Left lung (tissue), 10 donors: ENCODE data around the gene HMGB2. TPM values are rescaled to one million over a fixed set of nuclear protein-coding genes. Genes with fewer than 3 reads are reported as not detected.

Experiments
- ATAC-seq: fragments of 200-7000 bp; cut with Tn5 transposase; one replicate; pipeline ENCODE4 v1.9.1; 2020; ENCODE audit warnings: moderate library complexity
- DNase-seq, 4 donors: peaks; one replicate each; pipeline ENCODE4 v3.0.0-alpha.2; 2013 to 2020
- H3K27ac ChIP-seq, 2 donors: fragments of 200-600 bp; sonication (generic) in 1 of 2; one replicate each; pipeline versions ENCODE4 v1.5.0 to v1.8.0; 2020 to 2021
- H3K27me3 ChIP-seq, 2 donors: fragments of 200-600 bp; sonication (generic) in 1 of 2; one replicate each; pipeline versions ENCODE4 v1.5.0 to v1.8.0; 2020 to 2021
- H3K36me3 ChIP-seq, 2 donors: fragments of 200-600 bp; sonication (generic) in 1 of 2; one replicate each; pipeline versions ENCODE4 v1.5.0 to v1.8.0; 2020 to 2021
- H3K4me1 ChIP-seq, 2 donors: fragments of 200-600 bp; one replicate each; pipeline ENCODE4 v1.8.0; 2021
- H3K4me3 ChIP-seq, 2 donors: fragments of 200-600 bp; sonication (generic) in 1 of 2; one replicate each; pipeline versions ENCODE4 v1.5.0 to v1.8.0; 2020 to 2021; ENCODE audit warnings: mild to moderate bottlenecking in 1 of 2
- H3K9me3 ChIP-seq, 2 donors: fragments of 200-600 bp; sonication (generic) in 1 of 2; one replicate each; pipeline versions ENCODE4 v1.5.0 to v1.8.0; 2020 to 2021
- intact Hi-C, 2 donors: fragments of 100-400 bp; cut with DNase I; formaldehyde crosslinking; loops; one replicate each; pipeline versions ENCODE4 v1.11.2 to v1.14.2; 2022
- polyA plus RNA-seq, 6 donors: library from polyadenylated mRNA; unstranded; fragments of 120-200 nt; gene quantifications; one replicate each; pipeline ENCODE4 v1.2.1, GENCODE V29; 2013; ENCODE audit not compliant: insufficient read length in 6 of 6
- total RNA-seq, 2 donors: library from RNA; stranded (reverse); fragmentation: NEBNext Ultra II Directional; extraction: Animal tissue kit (Norgen Biotek cat#: 25700); gene quantifications; one replicate each; pipeline ENCODE4 v1.2.1, GENCODE V29; 2021
- TF ChIP-seq, protein P1 (sequence below), 2 donors: fragments of 200-600 bp; sonication (generic) in 1 of 2; IDR thresholded peaks; one replicate each; pipeline versions ENCODE4 v1.5.0 to v1.8.0; 2021; ENCODE audit warnings: antibody characterized with exemption in 2 of 2
- donor health status: DM: no; HTN: yes; CAD: no.
- donor health status: DM: no; HTN: no; CAD: no.

The HMGB2 gene
- total and polyA plus RNA-seq, 8 donors, result 47.7 to 571 (median 289) TPM

DNA sequence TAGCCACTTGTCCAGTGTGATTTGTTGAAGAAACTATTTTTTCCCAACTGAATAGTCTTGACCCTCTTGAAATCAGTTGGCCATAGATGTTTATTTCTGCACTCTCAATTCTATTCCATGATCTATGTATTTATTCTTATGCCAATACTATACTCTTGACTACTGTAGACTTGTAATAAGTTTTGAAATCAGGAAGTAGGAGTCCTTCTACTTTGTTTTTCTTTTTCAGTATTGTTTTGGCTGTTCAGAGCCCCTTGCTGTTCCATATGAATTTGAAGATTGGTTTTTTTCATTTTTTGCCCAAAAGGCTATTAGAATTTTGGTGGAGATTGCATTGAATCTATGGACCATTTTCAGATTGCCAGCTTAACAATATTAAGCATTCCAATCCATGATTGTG is 46.8 kb upstream of the HMGB2 start:
- TF ChIP-seq, protein P1, sequence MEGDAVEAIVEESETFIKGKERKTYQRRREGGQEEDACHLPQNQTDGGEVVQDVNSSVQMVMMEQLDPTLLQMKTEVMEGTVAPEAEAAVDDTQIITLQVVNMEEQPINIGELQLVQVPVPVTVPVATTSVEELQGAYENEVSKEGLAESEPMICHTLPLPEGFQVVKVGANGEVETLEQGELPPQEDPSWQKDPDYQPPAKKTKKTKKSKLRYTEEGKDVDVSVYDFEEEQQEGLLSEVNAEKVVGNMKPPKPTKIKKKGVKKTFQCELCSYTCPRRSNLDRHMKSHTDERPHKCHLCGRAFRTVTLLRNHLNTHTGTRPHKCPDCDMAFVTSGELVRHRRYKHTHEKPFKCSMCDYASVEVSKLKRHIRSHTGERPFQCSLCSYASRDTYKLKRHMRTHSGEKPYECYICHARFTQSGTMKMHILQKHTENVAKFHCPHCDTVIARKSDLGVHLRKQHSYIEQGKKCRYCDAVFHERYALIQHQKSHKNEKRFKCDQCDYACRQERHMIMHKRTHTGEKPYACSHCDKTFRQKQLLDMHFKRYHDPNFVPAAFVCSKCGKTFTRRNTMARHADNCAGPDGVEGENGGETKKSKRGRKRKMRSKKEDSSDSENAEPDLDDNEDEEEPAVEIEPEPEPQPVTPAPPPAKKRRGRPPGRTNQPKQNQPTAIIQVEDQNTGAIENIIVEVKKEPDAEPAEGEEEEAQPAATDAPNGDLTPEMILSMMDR (IDR thresholded peaks at IDR 0.05), result no peak
- Histone ChIP-seq H3K36me3 (peaks cover 0 to 7% of the 10 kb centered on the region in 2 donors), H3K27me3 (no peaks in the 10 kb centered on the region), H3K4me1 (peaks cover 0 to 3% of the 10 kb centered on the region in 2 donors), H3K9me3 (no peaks in the 10 kb centered on the region), H3K4me3 (no peak overlapping the region), H3K27ac (no peak overlapping the region)
- intact Hi-C loops, result no loop called here
- no peak for ATAC-seq
- DNase-seq, result no peak

DNA sequence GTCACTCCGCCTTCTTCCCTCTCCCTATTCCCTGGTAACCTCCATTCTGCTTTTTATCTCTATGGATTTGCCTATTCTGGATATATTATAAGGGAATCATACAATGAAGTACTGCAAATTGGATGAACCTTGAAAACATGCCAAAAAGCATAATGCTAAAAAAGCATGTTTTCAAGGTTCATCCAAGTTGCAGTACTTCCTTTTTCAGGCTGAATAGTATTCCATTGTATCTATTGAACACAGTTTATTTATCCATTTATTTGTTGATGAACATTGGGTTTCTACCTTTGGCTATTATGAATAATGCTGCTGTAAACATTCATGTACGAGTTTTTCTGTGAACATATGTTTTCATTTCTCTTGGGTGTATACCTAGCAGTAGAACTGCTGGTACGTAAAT is 45.8 kb upstream of the HMGB2 start:
- no peak for DNase-seq
- Histone ChIP-seq H3K27me3 (no peaks in the 10 kb centered on the region), H3K27ac (no peak overlapping the region), H3K9me3 (no peaks in the 10 kb centered on the region), H3K4me3 (no peak overlapping the region), H3K4me1 (peaks cover 0 to 6% of the 10 kb centered on the region in 2 donors), H3K36me3 (peaks cover 0 to 7% of the 10 kb centered on the region in 2 donors)
- no peak for ATAC-seq
- TF ChIP-seq, protein P1 (IDR thresholded peaks at IDR 0.05), result no peak
- intact Hi-C loops, result no loop called here

DNA sequence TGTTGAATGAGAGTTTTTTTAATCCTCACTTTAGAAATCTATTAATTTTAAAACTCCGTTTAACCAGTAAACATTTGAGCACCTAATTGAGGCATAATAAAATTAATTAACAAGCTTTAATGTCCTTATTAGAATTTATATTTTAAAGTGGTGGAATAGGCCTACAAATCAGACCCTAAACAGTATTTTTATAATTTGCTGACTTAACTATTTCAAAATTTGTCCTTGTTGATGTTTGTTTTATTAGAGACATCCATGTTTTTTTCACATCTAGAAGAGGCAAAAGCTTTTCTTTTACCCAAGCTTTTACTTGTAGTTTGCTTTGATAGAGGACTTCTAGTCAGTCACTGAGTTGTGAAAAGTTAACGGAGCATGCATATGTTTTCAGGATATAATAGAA is 40.4 kb upstream of the HMGB2 start:
- intact Hi-C loops, result no loop called here
- Histone ChIP-seq H3K4me3 (no peak overlapping the region), H3K4me1 (peaks cover 0 to 25% of the 10 kb centered on the region in 2 donors), H3K27me3 (no peaks in the 10 kb centered on the region), H3K9me3 (no peaks in the 10 kb centered on the region), H3K27ac (no peak overlapping the region), H3K36me3 (peaks cover 0 to 7% of the 10 kb centered on the region in 2 donors)
- DNase-seq (no peak), ATAC-seq (no peak)
- TF ChIP-seq, protein P1 (IDR thresholded peaks at IDR 0.05), result no peak

DNA sequence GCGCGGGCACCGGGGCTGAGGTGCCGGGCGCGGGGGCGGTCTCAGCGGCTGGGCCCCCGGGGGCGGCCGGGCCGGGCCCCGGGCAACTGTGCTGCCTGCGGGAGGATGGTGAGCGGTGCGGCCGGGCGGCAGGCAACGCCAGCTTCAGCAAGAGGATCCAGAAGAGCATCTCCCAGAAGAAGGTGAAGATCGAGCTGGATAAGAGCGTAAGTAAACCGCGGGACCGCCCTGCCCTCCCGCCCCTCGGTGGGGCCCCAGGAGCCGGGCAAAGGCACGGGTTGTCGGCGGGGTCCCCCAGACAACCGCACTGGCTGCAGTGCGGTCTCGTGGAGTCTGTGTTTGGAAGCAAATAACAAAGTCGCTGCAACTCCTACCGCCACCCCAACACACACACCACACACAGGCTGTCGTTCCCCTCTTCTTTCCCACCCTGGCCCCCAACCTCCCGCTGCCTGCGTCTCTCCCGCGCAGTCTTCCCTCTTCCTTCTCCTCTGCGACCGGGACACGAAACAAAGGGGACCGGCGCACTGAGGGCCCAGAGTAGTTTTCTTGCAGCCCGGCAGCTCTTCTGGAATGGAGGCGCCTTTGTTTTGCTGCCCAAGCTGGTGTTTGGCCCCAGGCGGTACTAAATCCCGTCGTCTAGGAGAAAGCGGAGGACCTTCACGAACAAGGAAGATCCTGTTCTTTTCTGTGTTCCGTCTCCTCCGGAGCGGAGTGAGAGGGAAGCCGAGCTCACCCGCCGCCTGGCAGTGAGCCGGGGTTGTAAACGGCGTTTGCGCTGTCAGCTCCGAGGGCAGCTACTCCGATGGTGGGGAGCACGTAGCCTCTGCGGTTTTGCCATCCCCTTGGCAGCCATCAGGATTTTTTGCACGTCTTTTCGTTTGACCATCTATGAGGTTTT is 37.4 kb upstream of the HMGB2 start:
- peak; percentile 29 for ATAC-seq
- H3K27ac ChIP-seq, result peak overlapping the region; percentile 94 to 96
- TF ChIP-seq, protein P1 (IDR thresholded peaks at IDR 0.05), result no peak
- peak overlapping the region; percentile 46 to 89 for H3K4me3 ChIP-seq
- no peaks in the 10 kb centered on the region for H3K27me3 ChIP-seq
- intact Hi-C loops, result no loop called here
- H3K4me1 ChIP-seq, result peaks cover 0 to 39% of the 10 kb centered on the region in 2 donors
- peak; percentile 80 to 92 (median 82) for DNase-seq
- no peaks in the 10 kb centered on the region for H3K36me3 ChIP-seq
- no peaks in the 10 kb centered on the region for H3K9me3 ChIP-seq

DNA sequence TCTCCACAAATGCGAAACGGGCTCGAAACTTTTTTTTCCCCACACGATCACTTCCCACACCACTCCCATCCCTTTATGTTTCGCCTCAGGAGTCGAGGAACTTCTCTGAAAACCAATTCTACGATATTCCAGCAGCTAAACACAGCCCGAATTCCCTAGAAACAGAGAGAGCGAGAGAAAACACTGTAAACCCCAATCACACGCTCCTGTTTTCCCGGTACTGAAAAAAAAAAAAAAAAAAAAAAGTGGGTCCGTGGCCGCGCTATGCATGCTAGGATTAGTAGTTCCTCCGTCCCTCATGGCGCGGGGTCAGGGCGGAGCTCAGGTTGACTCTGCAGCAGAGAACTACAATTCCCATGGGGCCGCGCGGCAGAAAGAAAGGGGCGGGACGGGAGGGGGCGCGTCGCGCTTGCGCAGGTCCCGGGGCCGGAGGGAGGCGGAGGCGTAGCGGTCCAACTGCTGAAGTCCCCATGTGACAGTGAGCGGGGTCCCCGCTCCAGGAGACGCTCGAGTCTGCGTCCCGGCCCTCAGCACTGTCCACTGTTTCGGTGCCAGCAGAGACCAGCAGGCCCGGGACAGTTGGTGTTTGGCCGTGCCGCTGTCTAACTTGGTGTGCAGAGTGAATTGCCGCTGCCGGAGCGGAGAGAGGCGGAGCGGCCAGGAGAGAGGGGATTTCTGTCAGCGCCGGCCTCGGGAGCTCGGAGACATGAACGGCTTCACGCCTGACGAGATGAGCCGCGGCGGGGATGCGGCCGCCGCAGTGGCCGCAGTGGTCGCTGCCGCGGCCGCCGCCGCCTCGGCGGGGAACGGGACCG is 36.5 kb upstream of the HMGB2 start, which contains the start of gene SAP30:
TSS of gene SAP30 (plus strand) at position 478 of the 815 bp plus-strand sequence. CDS start at position 707, 229 bp downstream.
- no peaks in the 10 kb centered on the region for H3K36me3 ChIP-seq
- H3K27me3 ChIP-seq, result no peaks in the 10 kb centered on the region
- H3K4me1 ChIP-seq, result peaks cover 0 to 39% of the 10 kb centered on the region in 2 donors
- peak within 1 kb of the TSS; percentile 94 to 96 for H3K27ac ChIP-seq
- ATAC-seq (peak; percentile 95), DNase-seq (peak; percentile 97 to 100 (median 99))
- intact Hi-C loops, result no loop called here
- TF ChIP-seq, protein P1 (IDR thresholded peaks at IDR 0.05), result no peak
- H3K4me3 ChIP-seq, result peak within 1 kb of the TSS; percentile 60 to 89
- H3K9me3 ChIP-seq, result no peaks in the 10 kb centered on the region
